ENCODE measurements around the gene NDUFV3. TPM values are rescaled to one million over a fixed set of nuclear protein-coding genes. Genes with fewer than 3 reads are reported as not detected.
"Not testable (repeated sequence)": the region's sequence is repeated elsewhere in the genome, so short reads cannot be mapped to it uniquely, and the experiment has no call there.

Gene NDUFV3
- total RNA-seq, 1 experiment from 2014 or later: 29.8 TPM

GRCh38 chr21:42865776-42866160 is 27.3 kb upstream of the NDUFV3 start:
- Mint-ChIP-seq H3K4me3 (ENCODE audit: low read depth, unreplicated experiment) (no peak overlapping the region), H3K36me3 (ENCODE audit: insufficient read depth, unreplicated experiment) (peaks cover 30% of the 10 kb centered on the region), H3K27me3 (ENCODE audit: unreplicated experiment) (no peaks in the 10 kb centered on the region), H3K9me3 (ENCODE audit: low read depth, unreplicated experiment) (no peaks in the 10 kb centered on the region), H3K4me1 (ENCODE audit: low read depth, unreplicated experiment) (no peaks in the 10 kb centered on the region), H3K27ac (ENCODE audit: unreplicated experiment) (no peak overlapping the region)
- CTCF ChIA-PET: no interaction called here
- BruUV-seq (replicated peaks): no TSS peak
- no peak for DNase-seq
- intact Hi-C loops (cut with micrococcal nuclease; ENCODE audit: unreplicated experiment): no loop called here
- no peak for TF ChIP-seq CTCF (IDR thresholded peaks at IDR 0.05; ENCODE audit: unreplicated experiment)

GRCh38 chr21:42868196-42868595 is 24.9 kb upstream of the NDUFV3 start:
- Mint-ChIP-seq H3K36me3 (ENCODE audit: insufficient read depth, unreplicated experiment) (peaks cover 26% of the 10 kb centered on the region), H3K27ac (ENCODE audit: unreplicated experiment) (no peak overlapping the region), H3K9me3 (ENCODE audit: low read depth, unreplicated experiment) (no peaks in the 10 kb centered on the region), H3K4me1 (ENCODE audit: low read depth, unreplicated experiment) (no peaks in the 10 kb centered on the region), H3K4me3 (ENCODE audit: low read depth, unreplicated experiment) (no peak overlapping the region), H3K27me3 (ENCODE audit: unreplicated experiment) (no peaks in the 10 kb centered on the region)
- no peak for TF ChIP-seq CTCF (IDR thresholded peaks at IDR 0.05; ENCODE audit: unreplicated experiment)
- no peak for DNase-seq
- CTCF ChIA-PET: no interaction called here
- intact Hi-C loops (cut with micrococcal nuclease; ENCODE audit: unreplicated experiment): no loop called here
- BruUV-seq (replicated peaks): no TSS peak

GRCh38 chr21:42873096-42873495 is 20.0 kb upstream of the NDUFV3 start:
- Mint-ChIP-seq H3K4me1 (ENCODE audit: low read depth, unreplicated experiment) (no peaks in the 10 kb centered on the region), H3K9me3 (ENCODE audit: low read depth, unreplicated experiment) (no peaks in the 10 kb centered on the region), H3K27ac (ENCODE audit: unreplicated experiment) (no peak overlapping the region), H3K27me3 (ENCODE audit: unreplicated experiment) (no peaks in the 10 kb centered on the region), H3K4me3 (ENCODE audit: low read depth, unreplicated experiment) (no peak overlapping the region), H3K36me3 (ENCODE audit: insufficient read depth, unreplicated experiment) (peaks cover 44% of the 10 kb centered on the region)
- TF ChIP-seq CTCF (IDR thresholded peaks at IDR 0.05; ENCODE audit: unreplicated experiment): no peak
- intact Hi-C loops (cut with micrococcal nuclease; ENCODE audit: unreplicated experiment): no loop called here
- BruUV-seq (replicated peaks): no TSS peak
- CTCF ChIA-PET: no interaction called here
- DNase-seq: no peak

- intact Hi-C loops (cut with micrococcal nuclease; ENCODE audit: unreplicated experiment); BruUV-seq (replicated peaks); H3K9me3 Mint-ChIP-seq (ENCODE audit: low read depth, unreplicated experiment); H3K4me1 Mint-ChIP-seq (ENCODE audit: low read depth, unreplicated experiment); DNase-seq; H3K27ac Mint-ChIP-seq (ENCODE audit: unreplicated experiment); H3K27me3 Mint-ChIP-seq (ENCODE audit: unreplicated experiment); H3K4me3 Mint-ChIP-seq (ENCODE audit: low read depth, unreplicated experiment); CTCF ChIA-PET: not testable (repeated sequence)
- peaks cover 57% of the 10 kb centered on the region for H3K36me3 Mint-ChIP-seq (ENCODE audit: insufficient read depth, unreplicated experiment)
Observed at GRCh38 chr21:42875811-42876210, 17.3 kb upstream of the NDUFV3 start.

- CTCF ChIA-PET: interaction anchor here (1.1 kb wide), 1 partner anchor 286 kb away, joined by 3 read pairs; no protein-coding TSS in a partner anchor
- intact Hi-C loops (cut with micrococcal nuclease; ENCODE audit: unreplicated experiment): no loop called here
- Mint-ChIP-seq H3K27ac (ENCODE audit: unreplicated experiment) (peak overlapping the region; percentile 63), H3K4me1 (ENCODE audit: low read depth, unreplicated experiment) (no peaks in the 10 kb centered on the region), H3K4me3 (ENCODE audit: low read depth, unreplicated experiment) (peak overlapping the region; percentile 85), H3K36me3 (ENCODE audit: insufficient read depth, unreplicated experiment) (peaks cover 57% of the 10 kb centered on the region), H3K27me3 (ENCODE audit: unreplicated experiment) (no peaks in the 10 kb centered on the region), H3K9me3 (ENCODE audit: low read depth, unreplicated experiment) (no peaks in the 10 kb centered on the region)
- no peak for TF ChIP-seq CTCF (IDR thresholded peaks at IDR 0.05; ENCODE audit: unreplicated experiment)
- BruUV-seq (replicated peaks): no TSS peak
- DNase-seq: no peak
Observed at GRCh38 chr21:42878678-42878992, 14.5 kb upstream of the NDUFV3 start.

Data from Calu3 (cell line).